Panc1 (cell line): ENCODE results near the gene PET100.

Experiments used
- CTCF ChIP-seq: fragments of 450-650 bp; IDR thresholded peaks from 2 replicates; pipeline ENCODE4 v1.5.1; 2017; ENCODE audit warnings: mild to moderate bottlenecking
- POLR2AphosphoS5 ChIP-seq: IDR thresholded peaks from 2 replicates; pipeline ENCODE4 v1.6.1; 2012; ENCODE audit warnings: mild to moderate bottlenecking, low read depth, low read length, moderate library complexity
- REST ChIP-seq, 2 experiments: IDR thresholded peaks; 2 replicates each; pipeline ENCODE4 v1.6.1; 2011 to 2012; ENCODE audit warnings: low read depth in 2 of 2, control low read depth in 1 of 2, low read length in 1 of 2, mild to moderate bottlenecking in 1 of 2, moderate library complexity in 1 of 2; ENCODE audit not compliant: insufficient read depth in 1 of 2
- SIN3A ChIP-seq: IDR thresholded peaks from 2 replicates; pipeline ENCODE4 v1.6.1; 2012; ENCODE audit warnings: low read depth, mild to moderate bottlenecking, low read length, moderate library complexity, borderline replicate concordance; ENCODE audit not compliant: insufficient read depth
- TCF7L2 ChIP-seq: IDR thresholded peaks from 2 replicates; pipeline ENCODE4 v1.6.1; 2011; ENCODE audit warnings: mild to moderate bottlenecking, low read depth, low read length, inconsistent platforms

- no peak for TF ChIP-seq CTCF
- no peak for TF ChIP-seq REST (IDR thresholded peaks at IDR 0.05; ENCODE audit: insufficient read depth in 1 of 2, low read depth in 2 of 2, low read length in 1 of 2)
- TF ChIP-seq SIN3A, result no peak
- no peak for TF ChIP-seq POLR2AphosphoS5
- TF ChIP-seq TCF7L2, result no peak
Observed at GRCh38 chr19:7644550-7644877, 14.9 kb downstream of the PET100 start.
